Endothelial cell of hepatic sinusoid (primary cell): Measurements from ENCODE around the gene FARSA.
"Not testable (repeated sequence)": the region's sequence is repeated elsewhere in the genome, so short reads cannot be mapped to it uniquely, and the experiment has no call there.

ENCODE experiments used
- in situ Hi-C: cut with HindIII; loops from 2 replicates; pipeline ENCODE4 v1.10.0; 2017; ENCODE audit warnings: low sequenced_read_pairs

The FARSA gene

GRCh38 chr19:12891553-12892021 lies 41.9 kb downstream of the FARSA start:
- in situ Hi-C loops = no loop called here

GRCh38 chr19:12890787-12891552 lies 42.5 kb downstream of the FARSA start, which contains the start of gene GCDH:
Gene GCDH (plus strand): TSS chr19:12891160. CDS start chr19:12891305, 145 bp downstream.
- in situ Hi-C loops = no loop called here

- in situ Hi-C loops = not testable (repeated sequence)
Measured at GRCh38 chr19:12890299-12890786, 43.2 kb downstream of the FARSA start.

GRCh38 chr19:12888006-12888603 lies 45.4 kb downstream of the FARSA start:
- in situ Hi-C loops = no loop called here

- in situ Hi-C loops = no loop called here
Measured at GRCh38 chr19:12886969-12887747, 46.4 kb downstream of the FARSA start, which contains the start of gene KLF1. Gene KLF1 (minus strand): TSS chr19:12887201. CDS start chr19:12887140, 61 bp downstream.

- in situ Hi-C loops = no loop called here
Measured at GRCh38 chr19:12886651-12886968, 46.9 kb downstream of the FARSA start.

- in situ Hi-C loops = no loop called here
Measured at GRCh38 chr19:12885749-12886650, 47.5 kb downstream of the FARSA start.

- in situ Hi-C loops = no loop called here
Measured at GRCh38 chr19:12884926-12885748, 48.4 kb downstream of the FARSA start.

GRCh38 chr19:12884627-12884925 lies 48.9 kb downstream of the FARSA start:
- in situ Hi-C loops = no loop called here

- in situ Hi-C loops = no loop called here
Measured at GRCh38 chr19:12884202-12884601, 49.3 kb downstream of the FARSA start.

GRCh38 chr19:12882589-12882988 lies 50.9 kb downstream of the FARSA start:
- in situ Hi-C loops = no loop called here

GRCh38 chr19:12881172-12881808 lies 52.2 kb downstream of the FARSA start, which contains the start of gene DNASE2:
Gene DNASE2 (minus strand): TSS chr19:12881449. CDS start chr19:12881375, 74 bp downstream.
- in situ Hi-C loops = no loop called here

- in situ Hi-C loops = no loop called here
Measured at GRCh38 chr19:12880551-12881171, 52.9 kb downstream of the FARSA start.

- in situ Hi-C loops = loop anchor here (5.0 kb wide), 1 partner anchor 58 kb away; no protein-coding TSS in a partner anchor
Measured at GRCh38 chr19:12875086-12875485, 58.4 kb downstream of the FARSA start.

GRCh38 chr19:12873891-12874745 lies 59.4 kb downstream of the FARSA start:
- in situ Hi-C loops = no loop called here

- in situ Hi-C loops = no loop called here
Measured at GRCh38 chr19:12872941-12873890, 60.3 kb downstream of the FARSA start.
